GM20000 (cell line): Measurements from ENCODE around the gene CYP8B1.
A peak's percentile ranks its signal among the peaks of the same experiment; 100 is the strongest.
"Not testable (repeated sequence)": the region's sequence is repeated elsewhere in the genome, so short reads cannot be mapped to it uniquely, and the experiment has no call there.

ENCODE experiments used
- DNase-seq: peaks from one replicate; pipeline ENCODE4 v3.0.0; 2012; ENCODE audit warnings: low spot score
- TF ChIP-seq, protein P1 (sequence below): IDR thresholded peaks from 2 replicates; pipeline ENCODE4 v1.5.1; 2012; ENCODE audit warnings: mild to moderate bottlenecking, control low read depth; ENCODE audit errors: extremely low read depth, missing control alignments

The CYP8B1 gene

GRCh38 chr3:42887084-42887483, 11.4 kb upstream of the CYP8B1 start:
- no peak for DNase-seq
- TF ChIP-seq, protein P1, sequence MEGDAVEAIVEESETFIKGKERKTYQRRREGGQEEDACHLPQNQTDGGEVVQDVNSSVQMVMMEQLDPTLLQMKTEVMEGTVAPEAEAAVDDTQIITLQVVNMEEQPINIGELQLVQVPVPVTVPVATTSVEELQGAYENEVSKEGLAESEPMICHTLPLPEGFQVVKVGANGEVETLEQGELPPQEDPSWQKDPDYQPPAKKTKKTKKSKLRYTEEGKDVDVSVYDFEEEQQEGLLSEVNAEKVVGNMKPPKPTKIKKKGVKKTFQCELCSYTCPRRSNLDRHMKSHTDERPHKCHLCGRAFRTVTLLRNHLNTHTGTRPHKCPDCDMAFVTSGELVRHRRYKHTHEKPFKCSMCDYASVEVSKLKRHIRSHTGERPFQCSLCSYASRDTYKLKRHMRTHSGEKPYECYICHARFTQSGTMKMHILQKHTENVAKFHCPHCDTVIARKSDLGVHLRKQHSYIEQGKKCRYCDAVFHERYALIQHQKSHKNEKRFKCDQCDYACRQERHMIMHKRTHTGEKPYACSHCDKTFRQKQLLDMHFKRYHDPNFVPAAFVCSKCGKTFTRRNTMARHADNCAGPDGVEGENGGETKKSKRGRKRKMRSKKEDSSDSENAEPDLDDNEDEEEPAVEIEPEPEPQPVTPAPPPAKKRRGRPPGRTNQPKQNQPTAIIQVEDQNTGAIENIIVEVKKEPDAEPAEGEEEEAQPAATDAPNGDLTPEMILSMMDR, result no peak

DNA sequence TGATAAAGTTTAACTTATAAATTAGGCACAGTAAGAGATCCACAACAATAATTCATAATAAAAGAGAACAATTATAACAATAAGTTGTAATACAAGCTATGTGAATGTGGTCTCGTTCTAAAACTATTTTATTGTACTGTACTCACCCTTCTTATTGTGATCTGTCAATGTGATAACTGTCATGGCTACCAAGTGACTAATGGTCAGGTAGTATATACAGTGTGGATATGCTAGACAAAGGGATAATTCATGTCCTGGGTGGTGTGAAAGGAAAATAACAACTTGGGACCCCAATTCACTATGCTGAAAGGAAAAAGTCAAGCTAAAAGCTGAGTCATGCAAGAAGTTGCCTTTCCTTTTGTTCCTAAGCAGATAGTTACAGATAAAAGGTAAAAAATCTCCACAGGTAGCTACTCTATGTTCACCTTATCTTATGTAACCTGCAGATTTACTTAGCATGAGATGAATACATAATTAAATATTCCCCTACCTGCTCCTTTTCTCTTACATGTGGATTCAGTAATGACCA, 10.7 kb upstream of the CYP8B1 start:
- DNase-seq, result no peak

DNA sequence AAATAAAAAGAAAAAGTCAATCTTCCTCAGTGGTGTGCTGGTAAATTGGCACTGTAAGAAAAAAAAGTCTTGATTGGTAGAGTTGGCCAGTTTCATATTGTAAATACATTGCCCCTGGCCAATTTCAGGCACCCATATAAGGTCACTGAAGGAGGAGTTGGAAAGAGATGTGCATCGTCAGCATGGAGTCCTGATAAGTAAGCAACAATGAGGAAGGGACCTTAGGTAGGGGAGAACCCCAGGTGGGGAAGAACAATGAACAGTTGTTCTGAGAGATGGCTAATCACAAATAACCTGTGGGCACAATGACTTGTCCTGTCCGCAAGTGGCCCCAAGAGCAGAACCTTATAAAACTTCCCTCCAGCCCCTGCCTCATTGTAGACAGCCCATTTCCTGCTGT, 8.6 kb upstream of the CYP8B1 start:
- no peak for DNase-seq
- TF ChIP-seq, protein P1, result no peak

More for the DNA sequence above, 10.7 kb upstream of the CYP8B1 start:
- TF ChIP-seq, protein P1, result no peak

GRCh38 chr3:42883251-42883930, 7.7 kb upstream of the CYP8B1 start:
- DNase-seq, result not testable (repeated sequence)

GRCh38 chr3:42880601-42881451, 5.1 kb upstream of the CYP8B1 start:
- TF ChIP-seq, protein P1, result peak; percentile 91
- peak; percentile 91 for DNase-seq

DNA sequence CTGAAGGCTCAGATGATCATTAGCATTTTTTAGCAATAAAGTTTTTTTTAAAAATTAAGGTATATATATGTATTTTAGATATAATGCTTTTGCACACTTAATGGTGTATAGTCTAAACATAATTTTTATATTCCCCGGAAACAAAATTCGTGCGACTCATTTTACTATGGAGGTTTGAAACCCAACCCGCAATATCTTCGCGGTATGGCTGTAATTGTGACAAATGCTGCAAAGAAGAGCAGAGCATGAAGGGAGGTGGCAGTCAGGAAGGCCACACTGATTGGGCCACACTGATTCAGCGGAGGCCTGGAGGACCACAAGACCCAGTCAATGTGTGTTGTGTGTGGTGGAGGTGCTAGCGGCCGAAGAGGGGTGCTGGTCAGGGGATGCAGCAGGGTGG, 4.5 kb upstream of the CYP8B1 start:
- TF ChIP-seq, protein P1, result no peak

DNA sequence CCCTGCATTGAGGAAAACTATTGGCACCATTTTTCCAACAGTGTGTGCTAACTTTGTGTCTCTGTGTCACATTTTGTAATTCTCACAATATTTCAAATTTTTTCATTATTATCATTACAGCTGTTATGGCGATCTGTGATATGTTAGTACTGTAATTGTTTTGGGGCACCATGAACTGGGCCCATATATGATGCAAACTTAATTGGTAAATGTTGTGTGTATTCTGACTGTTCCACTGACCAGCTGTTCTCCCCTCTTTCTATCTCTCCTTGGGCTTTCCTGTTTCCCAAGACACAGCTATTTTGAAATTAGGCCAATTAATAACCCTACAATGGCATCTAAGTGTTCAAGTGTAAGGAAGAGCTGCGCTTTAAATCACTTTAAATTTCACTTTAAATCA, 2.2 kb upstream of the CYP8B1 start:
- TF ChIP-seq, protein P1, result no peak
- DNase-seq, result no peak

More for the DNA sequence above, 4.5 kb upstream of the CYP8B1 start:
- no peak for DNase-seq
